Measurements from ENCODE around the gene TSPAN9. TPM values are rescaled to one million over a fixed set of nuclear protein-coding genes. Genes with fewer than 3 reads are reported as not detected.
A peak's percentile ranks its signal among the peaks of the same experiment; 100 is the strongest.

The TSPAN9 gene
- total RNA-seq, 2 donors from 2014 or later, result 14.0 to 18.5 TPM

DNA sequence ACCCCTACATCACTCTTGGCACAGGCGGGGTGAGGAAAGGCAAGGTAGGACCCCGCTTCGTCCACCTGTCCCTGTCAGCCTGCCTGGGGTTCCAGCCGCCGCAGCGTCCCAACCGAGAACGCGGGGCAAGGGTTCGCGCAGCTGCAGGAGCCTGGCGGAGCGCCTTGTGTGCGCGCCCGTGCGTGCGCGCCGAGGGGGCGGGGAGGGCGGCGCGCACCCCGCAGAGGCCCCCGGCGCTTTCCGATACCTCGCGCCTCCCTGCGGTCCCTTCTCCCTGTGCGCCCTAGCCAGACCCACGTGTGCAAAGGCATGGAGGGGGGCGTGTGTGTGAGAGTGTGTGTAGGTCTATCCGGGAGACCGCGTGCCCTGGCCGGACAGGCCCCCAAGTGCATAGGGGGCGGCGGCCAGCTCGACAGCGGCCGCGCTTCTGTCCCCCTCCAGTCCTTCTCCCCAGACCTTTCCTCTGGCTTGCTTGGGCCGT, 122.4 kb downstream of the TSPAN9 start:
- H3K9me3 ChIP-seq, result no peaks in the 10 kb centered on the region
- H3K4me3 ChIP-seq, result no peak overlapping the region
- DNase-seq, result peak in 1 of 4 donors; percentile 22
- no peaks in the 10 kb centered on the region for H3K27me3 ChIP-seq
- WGBS, 2 donors, result 2 to 60% methylated on average over 1 to 44 of the region's 45 CpGs
- peak; percentile 31 for ATAC-seq
- H3K4me1 ChIP-seq, result peaks cover 22% of the 10 kb centered on the region
- H3K27ac ChIP-seq, result no peak overlapping the region
- H3K36me3 ChIP-seq (replicated peaks in 1 of 2; ENCODE audit: insufficient read depth in 1 of 2, low read depth in 2 of 2), result no peaks in the 10 kb centered on the region
- intact Hi-C loops (cut with DNase I), result no loop called here
- no peak for TF ChIP-seq POLR2A (IDR thresholded peaks at IDR 0.05)
- TF ChIP-seq, protein P1, sequence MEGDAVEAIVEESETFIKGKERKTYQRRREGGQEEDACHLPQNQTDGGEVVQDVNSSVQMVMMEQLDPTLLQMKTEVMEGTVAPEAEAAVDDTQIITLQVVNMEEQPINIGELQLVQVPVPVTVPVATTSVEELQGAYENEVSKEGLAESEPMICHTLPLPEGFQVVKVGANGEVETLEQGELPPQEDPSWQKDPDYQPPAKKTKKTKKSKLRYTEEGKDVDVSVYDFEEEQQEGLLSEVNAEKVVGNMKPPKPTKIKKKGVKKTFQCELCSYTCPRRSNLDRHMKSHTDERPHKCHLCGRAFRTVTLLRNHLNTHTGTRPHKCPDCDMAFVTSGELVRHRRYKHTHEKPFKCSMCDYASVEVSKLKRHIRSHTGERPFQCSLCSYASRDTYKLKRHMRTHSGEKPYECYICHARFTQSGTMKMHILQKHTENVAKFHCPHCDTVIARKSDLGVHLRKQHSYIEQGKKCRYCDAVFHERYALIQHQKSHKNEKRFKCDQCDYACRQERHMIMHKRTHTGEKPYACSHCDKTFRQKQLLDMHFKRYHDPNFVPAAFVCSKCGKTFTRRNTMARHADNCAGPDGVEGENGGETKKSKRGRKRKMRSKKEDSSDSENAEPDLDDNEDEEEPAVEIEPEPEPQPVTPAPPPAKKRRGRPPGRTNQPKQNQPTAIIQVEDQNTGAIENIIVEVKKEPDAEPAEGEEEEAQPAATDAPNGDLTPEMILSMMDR (IDR thresholded peaks at IDR 0.05), result no peak

DNA sequence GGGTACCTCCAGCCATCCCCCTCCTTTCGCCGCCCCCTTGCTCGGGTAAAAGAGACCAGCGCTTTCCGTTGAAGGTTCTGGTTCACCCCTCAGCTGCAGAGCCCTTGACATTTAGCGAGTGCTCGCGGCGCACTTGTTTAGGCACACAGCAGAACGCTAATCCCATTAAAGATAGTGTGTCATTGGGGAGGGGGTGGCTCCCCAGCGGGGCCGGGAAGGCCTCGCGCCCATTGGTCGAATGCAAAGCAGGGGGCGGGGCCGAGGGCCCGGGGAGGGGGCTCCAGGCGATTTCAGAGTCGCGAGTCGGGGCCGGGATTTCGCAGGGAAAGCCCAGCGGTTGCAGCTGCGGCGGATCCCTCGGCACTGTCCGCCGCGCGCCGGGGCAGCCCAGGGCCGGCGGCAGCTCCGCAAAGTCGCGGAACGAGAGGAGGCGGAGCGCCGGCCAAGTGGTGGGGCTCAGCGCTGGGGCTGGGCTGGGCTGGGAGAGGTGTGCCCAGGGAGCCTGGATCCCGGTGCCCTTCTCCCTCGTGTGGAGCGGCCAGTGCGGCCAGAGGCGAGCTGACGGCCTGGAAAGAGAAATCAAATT, 122.9 kb downstream of the TSPAN9 start:
- peak; percentile 24 to 57 (median 38) for DNase-seq
- Histone ChIP-seq H3K27me3 (no peaks in the 10 kb centered on the region), H3K9me3 (no peaks in the 10 kb centered on the region), H3K36me3 (replicated peaks in 1 of 2; ENCODE audit: insufficient read depth in 1 of 2, low read depth in 2 of 2) (no peaks in the 10 kb centered on the region), H3K4me3 (peak overlapping the region in 1 of 2 donors; percentile 6), H3K27ac (no peak overlapping the region), H3K4me1 (peaks cover 27% of the 10 kb centered on the region)
- ATAC-seq, result peak; percentile 68
- 1 to 5% methylated on average over 22 to 48 of the region's 49 CpGs for WGBS, 2 donors
- no peak for TF ChIP-seq POLR2A (IDR thresholded peaks at IDR 0.05)
- TF ChIP-seq, protein P1 (IDR thresholded peaks at IDR 0.05), result no peak
- intact Hi-C loops (cut with DNase I), result no loop called here

DNA sequence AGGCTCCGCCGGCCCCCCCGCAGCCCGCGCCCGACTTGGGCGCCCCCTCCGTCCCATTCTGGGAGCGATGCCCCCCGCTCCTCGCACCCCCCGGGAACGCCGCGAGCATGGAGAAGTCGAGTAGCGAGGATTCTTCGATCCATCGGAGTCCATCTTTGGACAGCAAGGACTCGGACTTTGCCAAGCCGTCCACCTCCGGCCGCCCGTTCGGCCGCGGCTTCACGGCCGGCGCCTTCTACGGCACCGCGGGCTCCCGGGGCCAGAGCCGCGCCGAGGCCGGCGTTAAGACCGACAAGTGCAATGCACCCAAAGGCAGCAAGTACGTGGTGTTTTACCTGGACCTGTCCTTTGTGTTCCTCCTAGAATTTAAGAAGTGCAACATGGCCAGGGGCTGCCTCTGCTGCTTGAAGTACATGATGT, 123.6 kb downstream of the TSPAN9 start:
- no peaks in the 10 kb centered on the region for H3K36me3 ChIP-seq (replicated peaks in 1 of 2; ENCODE audit: insufficient read depth in 1 of 2, low read depth in 2 of 2)
- intact Hi-C loops (cut with DNase I), result no loop called here
- no peak overlapping the region for H3K4me3 ChIP-seq
- no peaks in the 10 kb centered on the region for H3K27me3 ChIP-seq
- 33 to 45% methylated on average over 2 to 27 of the region's 41 CpGs for WGBS, 2 donors
- no peak overlapping the region for H3K27ac ChIP-seq
- DNase-seq (no peak), ATAC-seq (no peak)
- no peaks in the 10 kb centered on the region for H3K9me3 ChIP-seq
- TF ChIP-seq POLR2A (IDR thresholded peaks at IDR 0.05), result no peak
- TF ChIP-seq, protein P1 (IDR thresholded peaks at IDR 0.05), result no peak
- H3K4me1 ChIP-seq, result peaks cover 34% of the 10 kb centered on the region

DNA sequence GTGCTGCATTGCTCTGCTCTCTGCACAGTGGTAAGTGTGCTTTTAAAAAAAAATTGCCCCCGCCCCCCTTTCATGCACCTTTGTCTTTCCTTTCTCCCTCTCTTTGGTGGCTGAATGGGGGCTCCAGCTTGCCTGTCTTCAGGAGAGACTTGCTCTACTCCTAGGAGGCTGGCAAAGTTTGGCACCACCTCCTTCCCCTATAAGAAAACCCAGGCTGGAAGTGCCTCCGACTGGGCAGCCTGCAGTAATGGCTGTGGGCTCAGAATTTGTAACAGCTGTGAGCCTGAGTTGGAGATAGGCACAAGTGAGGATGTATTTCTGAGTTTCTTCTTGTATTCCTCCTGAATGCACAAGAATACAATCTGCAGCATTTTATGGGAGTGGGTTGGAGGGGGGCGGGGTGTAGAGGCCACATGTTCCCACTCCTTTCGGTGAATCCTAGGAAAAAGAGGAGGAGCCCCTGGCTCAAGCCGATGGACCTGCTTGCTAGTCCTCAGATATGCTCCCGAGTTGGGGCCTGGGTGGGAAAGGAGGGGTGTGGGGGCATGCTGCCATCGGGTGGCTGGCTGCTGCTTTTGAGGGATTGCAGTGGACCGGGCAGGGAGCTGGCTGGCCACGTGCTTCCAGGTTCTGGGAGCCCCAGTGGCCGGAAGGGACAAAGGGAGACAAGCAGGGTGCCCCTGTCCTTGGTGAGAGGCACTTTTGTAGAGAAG, 124.3 kb downstream of the TSPAN9 start:
- intact Hi-C loops (cut with DNase I), result no loop called here
- Histone ChIP-seq H3K4me1 (peaks cover 41% of the 10 kb centered on the region), H3K4me3 (no peak overlapping the region), H3K27ac (no peak overlapping the region), H3K36me3 (replicated peaks in 1 of 2; ENCODE audit: insufficient read depth in 1 of 2, low read depth in 2 of 2) (no peaks in the 10 kb centered on the region), H3K9me3 (no peaks in the 10 kb centered on the region), H3K27me3 (no peaks in the 10 kb centered on the region)
- ATAC-seq (no peak), DNase-seq (no peak)
- TF ChIP-seq POLR2A (IDR thresholded peaks at IDR 0.05), result no peak
- TF ChIP-seq, protein P1 (IDR thresholded peaks at IDR 0.05), result no peak
- WGBS, 2 donors, result 62 to 74% methylated on average over 10 of the region's 10 CpGs

Data from body of pancreas (tissue), 4 donors.